B cell (primary cell): Measurements from ENCODE around the gene STPG1.

ENCODE experiments used
- CTCF ChIP-seq: fragments of 200-600 bp; IDR thresholded peaks from one replicate; pipeline ENCODE4 v1.8.0; 2022; ENCODE audit warnings: antibody characterized with exemption, mild to moderate bottlenecking
- EZH2 ChIP-seq: IDR thresholded peaks from 2 replicates; pipeline ENCODE4 v1.6.1; 2012; ENCODE audit warnings: borderline replicate concordance, low read depth, mild to moderate bottlenecking, moderate library complexity, low read length; ENCODE audit not compliant: insufficient read depth, poor library complexity, severe bottlenecking

- TF ChIP-seq CTCF (no peak), EZH2 (no peak)
Measured at GRCh38 chr1:24450857-24451397, 37.3 kb upstream of the STPG1 start.
